Activated CD8-positive, alpha-beta T cell treated with anti-CD3 and anti-CD28 coated beads for 36 hours (primary cell): ENCODE data around the gene XPR1. TPM values are rescaled to one million over a fixed set of nuclear protein-coding genes. Genes with fewer than 3 reads are reported as not detected.

Experiments
- ATAC-seq: fragments of 200-7000 bp; cut with Tn5 transposase; one replicate; pipeline ENCODE4 v1.10.0; 2021; ENCODE audit warnings: mild to moderate bottlenecking, moderate library complexity
- CTCF ChIA-PET: fragments of 350-600 bp; sonication (Branson Sonifier 250); formaldehyde crosslinking; loops from one replicate; lab custom pipeline; 2021; ENCODE audit warnings: antibody characterized with exemption; lab: Charles Lee
- POLR2A ChIA-PET: fragments of 350-600 bp; sonication (Branson Sonifier 250); formaldehyde crosslinking; loops from one replicate; lab custom pipeline; 2021; ENCODE audit warnings: antibody characterized with exemption; lab: Charles Lee
- DNase-seq: peaks from one replicate; pipeline ENCODE4 v3.0.0-alpha.2; 2020
- H3K27ac Mint-ChIP-seq: one replicate; pipeline ENCODE4 v1.8.0; 2021; ENCODE audit warnings: mild to moderate bottlenecking, mixed read lengths
- H3K27me3 Mint-ChIP-seq: one replicate; pipeline ENCODE4 v1.8.0; 2021; ENCODE audit warnings: mixed read lengths
- H3K36me3 Mint-ChIP-seq: one replicate; pipeline ENCODE4 v1.8.0; 2021; ENCODE audit warnings: low read depth, mixed read lengths
- H3K4me1 Mint-ChIP-seq: one replicate; pipeline ENCODE4 v1.8.0; 2021; ENCODE audit warnings: low read depth, mixed read lengths
- H3K4me3 Mint-ChIP-seq: one replicate; pipeline ENCODE4 v1.8.0; 2021; ENCODE audit warnings: mild to moderate bottlenecking, moderate library complexity, mixed read lengths
- H3K9me3 Mint-ChIP-seq: one replicate; pipeline ENCODE4 v1.8.0; 2021; ENCODE audit warnings: mixed read lengths
- CTCF ChIP-seq: fragments of 200-600 bp; IDR thresholded peaks from one replicate; pipeline ENCODE4 v1.8.0; 2022; ENCODE audit warnings: antibody characterized with exemption, mild to moderate bottlenecking
- intact Hi-C: fragments of 100-400 bp; cut with micrococcal nuclease; formaldehyde crosslinking; loops from one replicate; pipeline ENCODE4 v1.10.0; 2022
- total RNA-seq, 2 experiments: library from RNA; stranded (reverse); gene quantifications; one replicate each; pipeline ENCODE4 v1.2.3, GENCODE V29; 2021

XPR1 gene
- total RNA-seq, 2 experiments from 2014 or later, result 12.8 to 14.4 TPM

- ChIA-PET POLR2A (no interaction called here), CTCF (interaction anchor here (1.4 to 1.9 kb wide), 3 partner anchors 49 to 256 kb away, joined by 3 to 7 read pairs (median 5); no protein-coding TSS in a partner anchor)
- H3K36me3 Mint-ChIP-seq, result no peaks in the 10 kb centered on the region
- intact Hi-C loops, result no loop called here
- peaks cover 38% of the 10 kb centered on the region for H3K27me3 Mint-ChIP-seq
- H3K9me3 Mint-ChIP-seq, result no peaks in the 10 kb centered on the region
- H3K4me1 Mint-ChIP-seq, result peaks cover 2% of the 10 kb centered on the region
- DNase-seq (no peak), ATAC-seq (no peak)
- peak overlapping the region; percentile 33 for H3K4me3 Mint-ChIP-seq
- TF ChIP-seq CTCF, result no peak
- H3K27ac Mint-ChIP-seq, result no peak overlapping the region
Observed at GRCh38 chr1:180911640-180912191, 279.9 kb downstream of the XPR1 start.

- no peaks in the 10 kb centered on the region for H3K9me3 Mint-ChIP-seq
- DNase-seq (no peak), ATAC-seq (no peak)
- intact Hi-C loops, result no loop called here
- H3K27ac Mint-ChIP-seq, result no peak overlapping the region
- TF ChIP-seq CTCF, result no peak
- peaks cover 2% of the 10 kb centered on the region for H3K4me1 Mint-ChIP-seq
- POLR2A ChIA-PET, result no interaction called here
- no peaks in the 10 kb centered on the region for H3K36me3 Mint-ChIP-seq
- H3K4me3 Mint-ChIP-seq, result peak overlapping the region; percentile 33
- peaks cover 37% of the 10 kb centered on the region for H3K27me3 Mint-ChIP-seq
- CTCF ChIA-PET, result interaction anchor here (1.4 to 1.9 kb wide), 3 partner anchors 49 to 256 kb away, joined by 3 to 7 read pairs (median 5); no protein-coding TSS in a partner anchor
Observed at GRCh38 chr1:180912211-180912800, 280.5 kb downstream of the XPR1 start.

- no peak for DNase-seq
- CTCF ChIA-PET, result interaction anchor here (1.9 kb wide), 2 partner anchors 50 to 229 kb away, joined by 5 to 7 read pairs; no protein-coding TSS in a partner anchor
- Mint-ChIP-seq H3K36me3 (no peaks in the 10 kb centered on the region), H3K4me3 (peak within 1 kb of the TSS; percentile 33), H3K27ac (no peak within 1 kb of the TSS), H3K9me3 (no peaks in the 10 kb centered on the region), H3K4me1 (peaks cover 2% of the 10 kb centered on the region), H3K27me3 (peaks cover 36% of the 10 kb centered on the region)
- POLR2A ChIA-PET, result no interaction called here
- peak; percentile 27 for ATAC-seq
- no peak for TF ChIP-seq CTCF
- intact Hi-C loops, result no loop called here
Observed at GRCh38 chr1:180912801-180913565, 281.2 kb downstream of the XPR1 start, which contains the start of gene KIAA1614. Gene KIAA1614 (plus strand): TSS chr1:180912897. CDS start chr1:180913244, 347 bp downstream.

- no peaks in the 10 kb centered on the region for H3K9me3 Mint-ChIP-seq
- no peaks in the 10 kb centered on the region for H3K36me3 Mint-ChIP-seq
- H3K4me1 Mint-ChIP-seq, result no peaks in the 10 kb centered on the region
- TF ChIP-seq CTCF, result no peak
- ChIA-PET POLR2A (no interaction called here), CTCF (no interaction called here)
- H3K27me3 Mint-ChIP-seq, result peaks cover 32% of the 10 kb centered on the region
- no peak for ATAC-seq
- H3K27ac Mint-ChIP-seq, result no peak overlapping the region
- DNase-seq, result no peak
- no peak overlapping the region for H3K4me3 Mint-ChIP-seq
- intact Hi-C loops, result no loop called here
Observed at GRCh38 chr1:180915426-180915965, 283.7 kb downstream of the XPR1 start.
